IPS-NIHi7 (cell line): ENCODE measurements around the gene MATN1.
A peak's percentile ranks its signal among the peaks of the same experiment; 100 is the strongest.

Source experiments
- DNase-seq: peaks from one replicate; pipeline ENCODE4 v3.0.0; 2012; ENCODE audit warnings: mixed read lengths; ENCODE audit errors: extremely low spot score

Gene MATN1

DNA sequence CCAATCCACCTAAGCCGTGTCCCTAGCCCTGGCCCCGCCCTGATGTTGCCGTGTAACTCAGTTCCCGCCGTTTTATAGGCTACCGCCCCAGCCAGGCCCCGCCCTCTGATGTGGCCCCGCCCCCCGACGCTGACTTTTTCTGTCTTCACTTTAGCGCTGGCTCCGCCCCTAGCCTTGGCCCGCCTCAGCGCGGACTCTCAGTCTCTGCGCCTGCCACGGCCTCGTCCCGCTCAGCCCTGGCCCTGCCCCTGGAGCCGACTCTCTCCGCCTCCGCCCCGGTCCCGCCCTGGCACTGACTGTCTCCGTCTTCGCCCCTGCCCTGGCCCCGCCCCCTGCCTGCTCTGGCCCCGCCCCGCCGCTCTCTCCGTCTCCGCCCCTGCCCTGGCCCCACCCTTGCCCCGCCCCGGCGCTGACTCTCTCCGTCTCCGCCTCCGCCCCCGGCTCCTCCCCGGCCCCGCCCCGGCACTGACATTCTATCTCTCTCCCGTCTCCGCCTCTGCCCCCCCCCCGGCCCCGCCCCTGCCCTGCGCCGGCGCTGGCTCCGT is 5.2 kb downstream of the MATN1 start:
- peak; percentile 83 for DNase-seq

DNA sequence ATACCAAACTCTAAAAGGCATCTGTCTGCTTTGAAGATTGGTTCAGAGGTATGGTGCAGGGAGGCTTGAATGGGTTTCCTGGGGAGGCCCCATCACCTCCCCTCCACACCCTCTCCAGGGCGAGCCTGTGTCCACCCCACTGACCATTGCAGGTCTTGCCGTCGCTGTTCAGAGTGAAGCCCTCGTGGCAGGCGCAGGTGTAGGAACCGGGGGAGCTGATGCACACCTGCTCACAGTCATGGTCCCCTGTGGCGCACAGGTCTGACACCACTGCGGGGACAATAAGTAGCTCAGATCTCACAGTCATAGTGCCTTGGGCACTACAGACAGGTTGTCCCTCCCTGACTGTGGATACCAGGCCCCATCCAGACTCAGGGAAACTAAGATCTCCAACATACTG is 6.7 kb downstream of the MATN1 start:
- DNase-seq, result no peak

DNA sequence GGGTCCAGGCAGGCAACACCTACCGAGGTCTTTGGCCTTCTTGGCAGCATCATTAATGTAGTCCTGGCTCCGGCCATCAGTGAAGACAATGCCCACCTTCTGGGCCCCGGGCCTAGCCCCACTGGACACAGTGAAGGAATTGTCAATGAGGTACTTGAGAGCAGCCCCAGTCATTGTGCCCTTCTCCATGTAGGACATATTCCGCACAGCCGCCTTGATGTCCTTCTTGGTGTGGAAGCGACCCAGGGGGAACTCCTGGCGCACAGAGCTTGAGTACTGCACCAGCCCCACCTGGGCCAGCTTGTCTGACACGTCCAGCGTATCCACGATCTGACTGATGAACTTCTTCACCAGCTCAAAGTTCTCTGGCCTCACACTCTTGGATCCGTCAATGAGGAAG is 7.5 kb downstream of the MATN1 start:
- DNase-seq, result no peak

DNA sequence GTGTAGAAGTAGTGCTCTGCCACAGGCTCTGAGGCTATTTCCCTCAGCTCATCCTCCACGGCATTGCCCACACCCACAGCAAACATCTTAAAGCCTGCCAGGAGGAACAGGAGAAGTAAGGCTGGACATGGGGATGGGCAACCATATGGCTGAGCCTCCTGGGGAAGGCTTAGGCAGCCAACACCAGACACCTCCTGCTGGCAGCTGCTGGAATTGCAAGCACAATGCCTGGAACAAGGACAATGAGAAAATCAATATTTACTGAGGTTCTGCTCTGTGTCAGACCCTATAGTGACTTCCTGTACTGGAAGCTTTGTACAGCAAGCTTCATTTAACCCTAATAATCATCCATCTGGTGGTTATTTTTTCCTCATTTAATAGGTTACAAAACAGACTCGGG is 8.2 kb downstream of the MATN1 start:
- no peak for DNase-seq

DNA sequence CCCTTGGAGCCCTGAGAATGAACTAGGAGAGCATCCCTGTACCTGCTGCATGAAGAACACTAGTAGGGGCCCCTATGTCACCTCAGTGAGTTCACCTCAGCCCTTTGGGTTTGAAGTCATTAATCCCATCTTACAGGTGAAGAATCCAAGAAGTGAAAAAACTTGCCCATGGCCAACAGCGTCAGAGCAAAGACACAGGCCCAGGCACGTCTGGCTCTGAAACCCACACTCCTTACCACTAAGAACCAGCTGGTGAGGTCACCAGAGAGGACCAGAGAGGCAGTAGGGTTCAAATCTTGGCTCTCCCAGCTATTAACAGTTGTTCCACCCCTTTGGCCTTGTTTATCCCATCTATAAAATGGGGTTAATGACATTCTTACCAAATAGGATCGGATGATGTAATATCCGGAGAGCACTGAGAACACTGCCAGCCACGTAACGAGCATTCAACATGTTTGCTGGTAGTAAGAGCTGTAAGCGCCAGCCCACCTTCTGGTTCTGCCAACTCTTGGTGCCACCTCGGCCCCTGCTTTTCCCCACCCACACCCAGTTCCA is 8.8 kb downstream of the MATN1 start:
- no peak for DNase-seq

DNA sequence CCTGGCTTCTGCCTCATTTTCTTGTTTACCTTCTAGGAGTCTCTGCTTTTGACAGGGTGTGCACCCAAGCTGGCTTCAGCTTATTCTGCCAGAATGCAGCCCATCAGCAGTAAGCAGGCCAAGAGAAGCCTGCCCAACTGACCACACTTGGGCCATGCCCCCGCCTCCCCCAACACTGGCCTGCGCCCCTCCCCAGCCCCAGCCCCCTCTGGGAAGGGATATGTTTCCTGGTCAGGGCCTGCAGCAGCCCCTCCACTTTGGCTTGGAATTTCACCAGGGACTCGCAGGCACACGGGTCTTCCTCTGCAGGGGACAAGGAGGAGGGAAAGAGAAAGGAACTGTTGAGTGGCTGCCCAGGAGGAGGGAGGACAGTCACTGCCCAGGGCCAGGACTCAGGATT is 9.4 kb downstream of the MATN1 start:
- no peak for DNase-seq

DNA sequence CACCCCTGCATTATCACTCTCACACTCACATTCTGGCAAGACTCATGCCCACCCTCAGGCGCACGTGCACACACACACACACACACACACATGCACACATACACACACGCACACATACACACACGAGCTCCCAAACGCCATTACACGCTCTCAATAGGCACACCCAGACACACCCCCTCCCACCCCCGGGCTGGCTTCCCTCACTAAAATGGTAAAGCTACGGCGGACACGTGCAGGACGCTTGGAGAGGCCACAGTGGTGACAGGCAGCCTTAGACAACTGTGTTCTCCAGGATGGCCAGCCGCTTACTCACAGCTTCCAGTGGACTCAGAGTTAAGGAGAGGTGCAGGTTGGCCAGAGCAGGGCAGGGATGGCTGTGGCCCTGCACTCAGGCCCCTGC is 10.1 kb downstream of the MATN1 start:
- no peak for DNase-seq

DNA sequence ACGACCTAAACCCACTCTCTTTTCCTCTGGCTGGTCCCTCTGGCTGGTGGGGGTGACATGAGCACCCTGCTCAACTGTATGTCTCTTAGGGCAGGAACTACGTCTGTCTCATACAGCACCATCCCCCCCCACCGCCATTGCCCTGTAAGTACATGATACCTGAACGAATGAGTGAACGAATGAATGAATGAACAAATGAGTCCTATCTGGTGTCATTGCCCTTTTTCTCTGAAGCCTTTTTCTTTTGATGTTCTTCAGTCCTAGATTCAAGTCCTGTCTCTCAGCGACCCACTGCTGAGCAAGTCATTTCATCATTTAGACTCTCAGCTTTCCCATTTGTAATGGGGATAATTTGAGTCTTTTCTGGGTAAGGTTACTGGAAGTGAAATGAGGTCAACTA is 10.8 kb downstream of the MATN1 start:
- no peak for DNase-seq

DNA sequence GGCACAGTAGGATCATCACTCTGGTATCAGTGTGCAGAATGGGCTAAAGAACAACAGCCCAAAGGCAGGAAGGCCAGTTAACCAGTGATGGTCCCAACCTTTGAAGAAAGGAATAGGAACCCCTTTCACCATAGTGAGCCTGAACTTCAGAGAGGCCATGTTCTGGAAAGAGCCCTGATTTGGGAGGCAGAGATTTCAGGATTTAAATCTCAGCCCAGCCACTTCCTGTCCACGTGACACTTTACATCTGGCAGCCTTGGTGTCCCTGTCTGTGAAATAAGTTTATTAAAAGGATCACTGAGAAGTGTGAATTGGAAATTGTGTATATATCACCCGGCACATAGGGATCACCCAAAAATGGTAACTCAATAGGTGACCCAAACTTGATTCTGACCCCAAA is 13.0 kb downstream of the MATN1 start:
- DNase-seq, result no peak

DNA sequence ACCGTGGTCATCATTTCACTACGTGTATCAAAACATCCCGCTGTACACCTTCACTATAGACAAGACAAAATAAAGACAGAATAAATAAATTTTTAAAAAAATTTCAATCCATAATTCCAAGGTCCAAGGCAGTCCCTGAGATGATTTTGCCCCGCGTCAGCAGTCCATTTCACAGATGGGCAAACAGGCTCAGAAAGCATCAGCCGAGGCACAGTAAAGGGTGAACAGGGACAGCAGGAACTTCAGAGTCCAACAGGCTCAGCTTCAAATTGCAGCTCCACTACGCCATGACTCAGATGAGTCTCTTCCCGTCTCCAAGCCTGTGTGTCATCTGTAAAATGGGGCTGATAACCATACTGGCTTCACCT is 15.0 kb downstream of the MATN1 start:
- DNase-seq, result no peak

DNA sequence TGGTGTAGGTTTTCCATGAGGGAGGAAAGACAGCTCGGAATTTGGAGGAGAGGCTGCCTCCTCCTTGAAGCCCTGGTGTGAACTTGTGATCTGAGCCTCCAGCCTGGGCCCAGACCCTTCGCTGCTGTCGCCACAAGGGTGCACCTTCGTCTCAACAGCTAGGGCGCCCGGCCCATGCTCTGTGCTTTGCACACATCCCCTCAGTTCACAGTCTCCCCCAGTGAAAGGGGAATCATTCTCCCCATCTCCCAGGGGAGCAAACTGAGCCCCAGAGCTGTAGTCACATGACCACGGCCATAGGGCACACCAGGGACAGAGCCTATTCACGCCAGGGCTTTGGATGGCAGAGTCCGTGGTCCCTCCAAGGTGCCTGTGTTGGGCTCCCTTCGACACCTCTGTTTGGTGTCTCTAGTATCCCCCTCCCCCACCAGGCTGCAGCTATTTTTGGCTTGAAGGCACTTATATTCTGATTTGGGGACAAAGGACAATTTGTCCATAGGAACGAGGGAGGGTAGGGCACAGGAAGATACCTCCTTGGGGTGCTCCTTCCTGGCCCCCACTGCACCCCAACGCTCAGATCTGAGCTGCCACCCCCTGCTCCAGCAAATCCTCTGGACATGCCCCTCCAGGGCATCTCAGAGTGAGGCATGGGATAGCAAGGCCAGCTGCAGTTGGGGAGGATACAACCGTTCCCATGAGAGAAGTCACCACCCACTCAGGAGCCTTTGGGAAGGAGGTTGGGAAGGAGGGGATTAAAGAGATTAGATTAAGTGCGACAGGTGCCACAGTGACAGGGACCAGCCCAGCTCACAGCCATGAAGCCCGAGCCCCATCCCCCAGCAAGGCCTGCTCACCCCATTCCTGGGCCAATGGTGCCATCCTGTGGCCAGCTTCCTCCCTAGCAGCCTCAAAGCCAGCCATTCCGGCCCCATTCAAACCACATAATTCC is 15.7 kb downstream of the MATN1 start:
- DNase-seq, result peak; percentile 91

DNA sequence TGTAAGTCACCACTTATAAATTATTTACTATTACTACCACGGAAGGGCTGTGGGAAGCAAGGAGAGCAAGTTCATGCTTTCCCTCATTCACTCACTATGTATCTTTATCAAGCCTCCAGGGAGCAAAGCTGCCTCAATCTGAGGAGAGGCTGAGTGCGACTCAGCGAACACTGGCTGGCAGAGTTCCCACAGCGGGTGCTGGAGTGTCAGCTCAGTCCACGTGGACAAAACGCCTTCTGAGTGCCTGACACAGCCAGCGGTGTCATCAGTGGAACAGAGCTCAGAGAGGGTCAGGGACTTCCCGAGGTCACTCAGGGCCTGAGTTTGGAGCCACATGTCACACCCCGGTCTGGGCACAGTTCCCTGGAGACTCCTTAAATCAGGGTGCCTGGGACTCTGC is 16.9 kb downstream of the MATN1 start:
- no peak for DNase-seq

DNA sequence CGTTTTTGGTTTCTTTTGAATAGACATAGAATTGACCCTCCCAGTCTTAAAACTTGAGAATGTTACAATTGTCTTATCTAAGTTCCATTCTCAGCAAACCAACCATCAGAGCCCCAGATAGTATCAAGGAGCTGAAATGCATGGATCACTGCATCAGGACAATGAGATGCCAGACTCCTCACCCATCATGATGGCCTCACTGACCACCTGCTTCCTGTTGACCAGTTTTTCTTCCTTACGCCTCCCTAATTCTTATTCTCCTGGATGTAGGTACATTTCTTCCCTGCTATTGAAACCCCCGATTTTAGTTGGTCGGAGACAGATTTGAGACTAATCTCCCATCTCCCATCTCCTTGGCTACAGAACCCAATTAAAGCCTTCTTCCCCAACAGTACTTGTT is 17.7 kb downstream of the MATN1 start:
- no peak for DNase-seq

DNA sequence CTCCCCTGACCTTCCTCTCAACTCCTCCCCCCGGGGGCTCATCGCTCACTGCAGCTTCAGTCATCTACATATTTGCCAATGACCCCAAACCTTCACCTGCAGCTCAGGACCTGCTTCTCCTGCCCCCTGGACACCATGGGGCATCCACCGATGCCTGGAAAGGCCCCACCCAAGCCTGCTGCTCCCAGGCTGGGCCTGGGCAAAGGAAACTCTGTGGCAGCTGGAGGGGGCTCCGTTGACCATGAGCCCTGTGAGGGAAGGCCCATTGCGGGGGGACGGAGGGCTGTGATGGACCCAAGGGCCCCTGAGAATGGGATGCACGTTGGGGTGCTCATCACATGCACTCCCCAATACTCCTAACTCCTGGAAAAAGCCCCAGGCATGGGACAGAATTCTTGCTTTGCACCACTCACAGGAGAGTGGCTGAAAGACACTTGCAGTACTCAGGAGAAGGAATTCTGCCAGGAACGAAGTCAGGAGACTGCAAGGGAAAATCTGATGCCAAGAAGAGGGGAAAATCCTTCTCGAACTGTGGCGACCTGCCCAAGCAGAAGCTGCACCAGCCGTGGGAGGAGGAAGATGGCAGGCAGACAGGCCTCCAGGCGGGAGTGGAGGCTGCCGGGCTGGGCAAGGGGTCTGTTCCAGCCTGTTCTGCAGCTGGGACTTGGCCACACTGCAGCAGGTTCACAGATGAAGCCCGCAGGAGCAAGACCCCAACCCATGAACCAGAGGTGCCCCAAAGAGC is 18.4 kb downstream of the MATN1 start:
- no peak for DNase-seq

DNA sequence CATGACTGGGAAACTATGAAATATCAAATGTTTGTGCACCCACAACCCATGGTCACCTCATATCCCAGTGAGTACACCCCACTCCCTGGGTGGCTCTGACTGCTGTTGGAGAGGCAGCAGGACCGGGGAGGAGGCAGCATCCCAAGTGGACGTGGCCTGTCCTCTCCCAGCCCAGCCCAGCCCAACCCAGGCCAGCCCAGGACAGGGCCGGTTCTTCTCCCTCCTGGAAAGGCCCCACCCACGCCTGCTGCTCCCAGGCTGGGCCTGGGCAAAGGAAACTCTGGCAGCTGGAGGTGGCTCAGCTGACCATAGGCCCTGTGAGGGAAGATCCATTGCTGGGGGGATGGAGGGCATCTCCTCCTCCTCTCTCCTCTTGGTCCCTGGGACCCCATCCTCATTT is 19.1 kb downstream of the MATN1 start:
- no peak for DNase-seq

DNA sequence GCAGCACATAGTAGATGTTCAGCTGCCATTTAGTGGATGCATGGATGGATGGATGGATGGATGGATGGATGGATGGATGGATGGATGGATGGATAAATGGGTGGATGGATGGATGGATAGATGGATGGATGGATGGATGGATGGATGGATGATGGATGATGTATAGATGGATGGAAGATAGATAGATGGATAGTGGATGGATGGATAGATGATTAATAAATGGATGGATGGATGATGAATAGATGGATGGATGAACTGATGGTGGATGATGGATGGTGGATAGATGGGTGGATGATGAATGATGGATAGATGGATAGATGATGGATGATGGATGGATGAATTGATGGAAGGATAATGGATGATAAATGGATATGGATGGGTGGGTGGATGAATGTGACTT is 20.6 kb downstream of the MATN1 start:
- no peak for DNase-seq

DNA sequence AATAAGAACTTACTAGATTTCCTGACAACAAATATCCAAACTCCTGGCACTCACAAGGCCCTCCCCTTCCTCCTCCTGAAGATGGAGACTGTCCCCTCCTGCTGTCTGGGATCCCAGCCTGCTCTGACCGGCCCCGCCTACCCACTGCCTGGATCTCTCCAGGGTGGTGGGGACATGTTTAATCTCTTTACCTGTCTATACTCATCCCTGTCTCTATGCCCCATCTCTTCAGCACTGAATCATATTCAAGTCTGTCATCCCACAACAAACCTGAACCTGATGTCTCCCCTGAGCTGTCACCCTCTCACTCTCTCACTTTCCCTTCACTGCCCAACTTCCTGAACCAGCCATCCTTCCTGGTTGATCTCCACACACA is 22.1 kb downstream of the MATN1 start:
- no peak for DNase-seq

DNA sequence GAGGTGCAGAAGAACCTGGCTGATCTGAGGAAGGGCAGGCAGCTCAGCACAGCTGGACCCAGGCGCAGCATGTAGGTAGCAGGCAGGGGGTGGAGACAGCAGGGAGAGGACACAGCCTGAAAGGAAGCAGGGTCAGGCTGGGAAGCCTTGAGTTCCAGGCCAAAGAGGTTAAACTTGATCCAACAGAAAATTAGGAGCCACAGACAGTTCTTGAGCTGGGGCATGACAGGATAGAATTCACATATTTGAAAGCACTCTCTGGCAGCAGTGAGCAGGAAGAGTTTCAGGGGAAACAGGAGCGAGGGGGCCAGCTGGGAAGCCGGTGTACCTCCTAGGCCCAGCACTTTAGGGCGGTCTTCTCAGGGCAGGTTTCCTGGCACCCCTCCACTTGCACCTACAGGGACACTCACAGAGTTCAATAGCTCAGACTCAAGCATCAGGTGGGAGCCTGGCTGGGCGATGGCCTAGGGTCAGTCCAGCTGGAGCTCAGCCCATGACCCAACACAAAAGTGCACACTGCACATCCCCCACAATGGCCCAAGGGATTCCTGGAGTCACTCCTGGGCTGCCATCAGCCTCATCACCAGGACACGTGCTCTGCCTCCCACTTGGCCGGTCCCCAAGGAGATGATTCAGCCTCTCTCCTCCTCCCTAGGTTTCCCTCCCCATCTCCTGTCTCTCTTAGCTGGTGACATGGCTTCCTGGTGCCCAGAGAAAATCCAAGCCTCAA is 22.7 kb downstream of the MATN1 start:
- no peak for DNase-seq

DNA sequence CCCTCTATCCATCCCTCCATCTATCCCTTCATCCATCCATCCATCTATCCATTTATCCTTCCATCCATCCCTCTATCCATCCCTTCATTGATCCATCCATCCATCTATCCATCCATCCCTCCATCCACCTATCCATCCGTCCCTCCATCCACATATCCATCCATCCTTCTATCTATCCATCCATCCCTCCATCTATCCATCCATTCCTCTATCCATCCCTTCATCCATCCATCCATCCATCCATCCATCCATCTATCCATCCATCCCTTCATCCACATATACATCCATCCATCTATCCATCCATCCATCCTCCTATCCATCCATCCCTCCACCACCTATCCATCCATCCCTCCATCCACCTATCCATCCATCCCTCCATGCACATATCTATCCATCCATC is 23.6 kb downstream of the MATN1 start:
- no peak for DNase-seq

DNA sequence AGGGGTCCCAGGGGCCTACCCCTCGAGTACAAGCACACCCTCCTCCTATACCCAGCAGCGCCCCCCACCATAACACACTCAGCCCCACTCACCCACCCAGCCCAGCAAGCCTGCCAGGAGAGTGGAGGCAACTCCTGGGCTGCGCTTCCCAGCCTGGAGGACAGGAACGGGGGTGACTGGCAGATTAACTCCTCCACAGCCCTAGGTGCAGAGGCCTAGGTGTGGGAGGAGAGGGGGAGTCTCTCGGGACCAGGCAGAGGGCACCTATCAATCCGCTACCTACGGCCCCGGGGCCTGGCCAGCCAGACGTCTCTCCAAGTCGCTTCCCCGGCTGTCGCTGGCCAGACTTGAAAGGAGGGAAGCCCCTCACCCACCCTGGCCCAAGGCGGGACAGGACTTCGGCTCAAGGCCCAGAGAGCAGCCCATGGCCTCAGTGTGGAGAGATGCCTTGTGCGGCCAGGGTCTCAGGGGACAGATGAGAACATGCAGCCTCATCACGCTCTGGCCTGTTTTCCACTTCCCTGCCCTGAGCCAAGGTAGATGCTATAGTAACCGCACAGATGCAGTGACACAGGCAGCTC is 24.9 kb downstream of the MATN1 start:
- DNase-seq, result no peak

DNA sequence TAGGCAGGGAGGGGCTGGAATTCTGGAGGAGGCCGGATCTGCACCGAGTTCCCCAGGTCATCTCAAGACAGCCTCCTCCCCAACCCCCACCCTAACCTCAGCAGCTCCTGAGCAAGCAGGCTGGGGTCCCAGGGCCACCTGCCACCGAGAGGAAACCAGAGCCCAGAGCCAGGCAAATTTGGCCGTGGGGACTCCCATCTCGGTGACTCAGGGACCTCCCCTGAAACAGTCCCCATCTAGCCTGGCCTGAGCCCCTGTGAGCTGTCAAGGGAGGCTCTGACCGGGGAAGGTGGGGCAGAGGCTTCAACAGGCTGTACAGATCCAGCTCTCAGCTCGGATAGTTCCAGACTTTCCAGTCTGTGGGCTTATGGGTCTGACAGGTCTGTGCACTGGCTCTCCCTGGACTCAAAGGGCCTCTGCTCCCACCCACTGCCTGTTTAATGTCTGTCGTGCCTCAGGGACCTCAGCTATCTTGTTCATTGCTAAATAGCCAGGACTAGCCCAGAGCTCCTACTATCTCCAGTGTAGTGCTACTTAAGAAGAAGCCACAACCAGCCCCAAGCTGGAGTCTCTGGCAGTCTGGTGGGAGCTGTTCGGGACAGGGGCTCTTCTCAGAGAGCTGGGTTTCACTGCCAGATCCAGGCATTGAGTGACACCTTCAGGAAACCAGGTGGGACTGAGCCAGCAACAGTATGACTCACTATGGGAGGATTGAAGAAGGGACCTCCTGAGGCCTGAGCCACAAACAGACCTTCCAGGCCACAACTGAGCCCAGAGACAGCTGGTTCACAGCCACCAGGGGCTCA is 25.6 kb downstream of the MATN1 start:
- peak; percentile 34 for DNase-seq
